Inferior parietal cortex (tissue), 1 donor: ENCODE measurements around the gene GDPD2.

Experiments
- DNase-seq: peaks from one replicate; pipeline ENCODE4 v3.0.0-alpha.2; 2016; ENCODE audit errors: extremely low spot score

The GDPD2 gene

GRCh38 chrX:70437921-70438665 is 15.0 kb downstream of the GDPD2 start:
- no peak for DNase-seq

- DNase-seq = no peak
These were observed 15.9 kb downstream of the GDPD2 start for GRCh38 chrX:70439016-70439415.

- DNase-seq = no peak
These were observed 19.1 kb downstream of the GDPD2 start for GRCh38 chrX:70442224-70442623.

- peak; percentile 55 for DNase-seq
These were observed 21.3 kb downstream of the GDPD2 start, which contains the start of gene DLG3 for GRCh38 chrX:70444326-70444945. Gene DLG3 (plus strand): TSS chrX:70444835. CDS start chrX:70445202, 367 bp downstream.

- DNase-seq = no peak
These were observed 22.0 kb downstream of the GDPD2 start for GRCh38 chrX:70444946-70445656.

GRCh38 chrX:70445951-70446350 is 22.8 kb downstream of the GDPD2 start:
- no peak for DNase-seq

GRCh38 chrX:70446380-70447350 is 23.6 kb downstream of the GDPD2 start:
- DNase-seq = no peak

- DNase-seq = no peak
These were observed 26.4 kb downstream of the GDPD2 start for GRCh38 chrX:70449457-70449966.

- DNase-seq = peak; percentile 34
These were observed 29.1 kb downstream of the GDPD2 start for GRCh38 chrX:70452143-70452733.

GRCh38 chrX:70453024-70453618 is 30.0 kb downstream of the GDPD2 start:
- no peak for DNase-seq

GRCh38 chrX:70454441-70455365 is 31.6 kb downstream of the GDPD2 start:
- DNase-seq = no peak

- DNase-seq = no peak
These were observed 32.5 kb downstream of the GDPD2 start for GRCh38 chrX:70455366-70456202.

- DNase-seq = no peak
These were observed 33.1 kb downstream of the GDPD2 start for GRCh38 chrX:70456256-70456655.

GRCh38 chrX:70461026-70461425 is 37.9 kb downstream of the GDPD2 start:
- no peak for DNase-seq

- DNase-seq = no peak
These were observed 40.9 kb downstream of the GDPD2 start for GRCh38 chrX:70464051-70464450.

- no peak for DNase-seq
These were observed 43.9 kb downstream of the GDPD2 start for GRCh38 chrX:70466968-70467367.

GRCh38 chrX:70468709-70469108 is 45.6 kb downstream of the GDPD2 start:
- DNase-seq = no peak

- no peak for DNase-seq
These were observed 47.8 kb downstream of the GDPD2 start for GRCh38 chrX:70470850-70471289.
